ENCODE measurements around the gene ANKRD65.

DNA sequence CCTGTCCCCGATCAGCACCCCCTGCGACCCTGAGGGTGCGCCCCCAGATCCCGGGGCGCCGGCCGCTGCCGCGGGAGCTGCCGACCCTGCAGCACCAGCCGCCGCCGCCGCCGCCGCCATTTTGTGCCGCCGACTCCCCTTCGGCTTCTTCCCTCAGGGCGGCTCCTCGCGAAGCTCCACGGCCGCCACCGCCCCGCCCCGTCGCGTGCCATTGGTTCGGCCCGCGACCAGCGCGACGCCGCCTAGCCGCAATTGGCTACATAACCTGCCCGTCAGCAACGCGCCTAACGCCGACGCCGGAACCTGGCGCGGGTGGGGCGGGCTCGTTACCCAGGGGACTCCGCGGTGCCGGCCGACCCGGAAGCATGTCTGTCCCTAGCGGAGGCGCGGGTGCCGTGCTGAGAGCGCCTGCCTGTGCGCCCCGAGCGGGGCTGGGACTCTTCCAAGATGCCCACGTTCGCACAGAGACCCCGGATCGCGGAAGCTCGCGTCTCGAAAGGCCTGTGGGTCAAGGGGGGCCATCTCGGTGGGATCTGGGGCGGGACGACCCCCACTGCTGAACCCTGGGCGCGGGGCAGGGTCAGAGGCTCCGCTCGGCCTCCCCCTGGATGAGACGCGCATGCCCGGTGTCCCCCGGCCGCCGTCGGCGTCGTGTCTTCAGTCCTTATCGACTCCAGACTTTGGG lies 21.7 kb downstream of the ANKRD65 start, which contains the start of gene CCNL2:
- TF ChIP-seq, protein P1, sequence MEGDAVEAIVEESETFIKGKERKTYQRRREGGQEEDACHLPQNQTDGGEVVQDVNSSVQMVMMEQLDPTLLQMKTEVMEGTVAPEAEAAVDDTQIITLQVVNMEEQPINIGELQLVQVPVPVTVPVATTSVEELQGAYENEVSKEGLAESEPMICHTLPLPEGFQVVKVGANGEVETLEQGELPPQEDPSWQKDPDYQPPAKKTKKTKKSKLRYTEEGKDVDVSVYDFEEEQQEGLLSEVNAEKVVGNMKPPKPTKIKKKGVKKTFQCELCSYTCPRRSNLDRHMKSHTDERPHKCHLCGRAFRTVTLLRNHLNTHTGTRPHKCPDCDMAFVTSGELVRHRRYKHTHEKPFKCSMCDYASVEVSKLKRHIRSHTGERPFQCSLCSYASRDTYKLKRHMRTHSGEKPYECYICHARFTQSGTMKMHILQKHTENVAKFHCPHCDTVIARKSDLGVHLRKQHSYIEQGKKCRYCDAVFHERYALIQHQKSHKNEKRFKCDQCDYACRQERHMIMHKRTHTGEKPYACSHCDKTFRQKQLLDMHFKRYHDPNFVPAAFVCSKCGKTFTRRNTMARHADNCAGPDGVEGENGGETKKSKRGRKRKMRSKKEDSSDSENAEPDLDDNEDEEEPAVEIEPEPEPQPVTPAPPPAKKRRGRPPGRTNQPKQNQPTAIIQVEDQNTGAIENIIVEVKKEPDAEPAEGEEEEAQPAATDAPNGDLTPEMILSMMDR (IDR thresholded peaks at IDR 0.05; ENCODE audit: extremely low read depth in 1 of 2, insufficient read depth in 1 of 2, low read depth in 1 of 2, low read length in 2 of 2), result peak; percentile 63 to 78
- TF ChIP-seq POLR2A (IDR thresholded peaks at IDR 0.05; ENCODE audit: low read depth, low read length) (peak; percentile 58), GATA2 (IDR thresholded peaks at IDR 0.05; ENCODE audit: insufficient read depth, insufficient read length, low read depth, low read length) (no peak), EZH2 (IDR thresholded peaks at IDR 0.05; ENCODE audit: borderline replicate concordance, low read depth, low read length, severe bottlenecking) (no peak), POLR2AphosphoS5 (IDR thresholded peaks at IDR 0.05; ENCODE audit: insufficient read depth, low read depth, low read length) (peak; percentile 87)
- TF ChIP-seq, protein P2, sequence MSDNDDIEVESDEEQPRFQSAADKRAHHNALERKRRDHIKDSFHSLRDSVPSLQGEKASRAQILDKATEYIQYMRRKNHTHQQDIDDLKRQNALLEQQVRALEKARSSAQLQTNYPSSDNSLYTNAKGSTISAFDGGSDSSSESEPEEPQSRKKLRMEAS (IDR thresholded peaks at IDR 0.05; ENCODE audit: insufficient read depth, insufficient read length), result no peak
